GM21515 (cell line): ENCODE measurements around the gene PRKN.

Experiments
- ATAC-seq: cut with Tn5 transposase; IDR thresholded peaks from one replicate; pipeline ENCODE4 v1.9.1; 2021; ENCODE audit not compliant: unreplicated experiment

PRKN gene

DNA sequence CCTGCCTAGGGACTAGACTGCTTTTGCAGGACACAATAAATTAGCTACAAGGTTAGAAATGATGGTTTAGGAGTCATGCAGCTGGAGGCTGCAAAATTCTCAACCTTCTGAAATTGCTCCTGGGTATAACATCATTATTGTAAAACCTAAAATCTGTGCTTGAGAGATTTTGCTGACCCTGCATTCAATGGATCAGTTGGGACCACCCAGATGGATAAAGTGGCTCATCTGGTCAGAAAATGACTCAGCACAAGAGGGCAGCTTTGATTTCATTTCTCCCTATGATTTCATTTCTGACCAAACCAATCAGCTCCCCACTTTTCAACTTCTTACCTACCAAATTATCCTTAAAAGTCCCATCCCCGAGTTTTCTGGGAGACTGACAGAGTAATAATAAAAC, 1086.4 kb downstream of the PRKN start:
- no peak for ATAC-seq

DNA sequence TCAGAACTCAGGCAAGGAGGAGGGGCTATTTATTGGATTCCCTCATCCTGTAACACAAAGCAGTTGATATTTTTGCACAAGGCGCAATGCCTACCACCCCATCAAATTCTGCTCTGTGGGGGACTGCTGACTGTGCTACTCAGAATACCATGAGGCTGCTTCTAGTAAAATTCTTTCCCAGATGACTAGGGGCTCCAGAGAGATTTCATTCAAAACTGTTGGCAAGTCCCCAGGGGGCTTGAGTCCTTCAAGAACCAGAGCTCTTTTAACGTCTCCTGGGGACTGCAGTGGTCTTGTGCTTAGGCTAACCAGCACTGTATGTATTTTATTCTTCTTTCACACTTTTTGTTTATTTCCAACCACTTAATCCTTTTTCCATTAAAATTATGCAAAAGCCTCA, 1087.8 kb downstream of the PRKN start:
- no peak for ATAC-seq

DNA sequence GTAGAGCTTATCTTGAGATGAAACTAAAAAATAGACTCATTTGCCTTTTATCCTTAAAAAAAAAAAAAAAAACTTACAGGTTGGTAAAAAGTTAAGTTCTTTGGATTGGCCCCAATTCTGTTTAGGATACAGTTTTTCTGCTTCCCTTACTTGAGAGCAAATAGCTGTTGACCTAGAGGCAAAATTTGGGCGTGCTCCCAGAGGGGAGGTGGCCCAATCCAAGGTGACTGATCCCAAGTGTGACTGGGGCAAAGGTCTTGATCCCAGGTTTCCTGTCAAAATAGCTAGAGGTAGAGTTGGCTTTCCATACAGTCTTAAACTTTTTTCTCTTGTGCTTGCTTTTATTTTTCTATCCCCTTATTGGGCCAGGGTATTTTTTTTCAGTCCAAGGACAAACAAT, 1089.9 kb downstream of the PRKN start:
- no peak for ATAC-seq

DNA sequence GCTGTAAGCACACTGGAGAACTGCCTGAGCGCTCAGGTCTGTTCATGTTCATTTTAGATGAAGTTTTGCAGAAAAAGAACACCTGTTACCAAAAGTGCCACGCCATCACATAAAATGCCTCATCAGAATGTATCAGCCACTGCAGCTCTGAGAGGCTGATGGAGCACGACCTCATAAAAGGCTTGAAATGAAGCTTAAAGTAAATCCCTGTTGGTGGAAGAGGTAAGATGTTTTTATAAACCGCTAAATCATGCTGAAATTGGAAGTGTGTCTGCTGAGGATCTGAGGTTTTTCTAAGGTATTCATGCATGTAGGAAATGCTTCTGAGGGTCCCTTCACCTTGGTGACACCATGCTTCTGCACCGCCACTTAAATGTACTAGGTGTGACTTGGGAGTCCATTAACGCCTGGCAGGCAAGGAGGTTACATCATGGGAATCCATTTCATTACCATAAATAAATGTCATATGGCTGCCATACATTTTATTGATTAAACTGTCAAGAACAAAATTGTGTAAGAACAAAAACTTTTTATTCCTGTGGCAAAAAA, 1090.6 kb downstream of the PRKN start:
- no peak for ATAC-seq

DNA sequence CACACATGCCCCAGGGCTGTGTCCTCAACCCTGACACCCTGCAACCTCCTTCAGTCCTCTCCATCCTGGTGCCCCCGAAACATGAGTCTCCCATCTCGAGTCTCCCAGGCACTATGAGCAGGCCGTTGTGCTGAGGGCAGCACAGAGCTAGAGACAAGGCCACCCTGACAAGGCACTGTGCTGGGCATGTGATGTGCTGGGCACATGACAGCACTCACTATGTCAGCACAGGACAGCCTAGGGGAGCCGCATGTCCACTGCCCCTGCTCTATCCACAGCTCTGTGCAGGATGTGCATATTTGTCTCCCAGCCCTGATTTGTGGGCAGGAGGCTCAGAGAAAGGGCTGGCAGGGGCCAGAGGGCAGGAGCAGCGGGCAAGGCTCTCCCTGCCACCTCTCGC, 1091.6 kb downstream of the PRKN start:
- ATAC-seq = no peak

DNA sequence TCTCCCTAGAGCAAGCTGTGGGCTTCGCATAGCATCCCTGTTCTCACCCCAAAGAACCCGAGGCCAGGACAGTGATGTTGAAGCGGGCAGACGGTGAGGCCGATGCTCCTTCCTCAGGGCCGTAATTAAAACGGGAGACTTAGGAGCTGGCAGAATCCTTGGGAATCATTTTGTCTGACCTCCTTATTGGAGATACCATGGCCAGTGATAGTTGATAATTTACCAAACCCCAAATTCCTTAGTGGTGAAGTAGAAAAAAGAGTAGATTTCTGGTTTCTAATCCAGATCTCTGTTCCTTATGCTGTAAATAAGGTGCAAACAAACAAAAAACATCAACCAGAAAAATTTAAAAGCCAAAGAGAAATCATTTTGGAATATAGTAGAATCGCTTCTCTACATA, 1092.7 kb downstream of the PRKN start:
- no peak for ATAC-seq

DNA sequence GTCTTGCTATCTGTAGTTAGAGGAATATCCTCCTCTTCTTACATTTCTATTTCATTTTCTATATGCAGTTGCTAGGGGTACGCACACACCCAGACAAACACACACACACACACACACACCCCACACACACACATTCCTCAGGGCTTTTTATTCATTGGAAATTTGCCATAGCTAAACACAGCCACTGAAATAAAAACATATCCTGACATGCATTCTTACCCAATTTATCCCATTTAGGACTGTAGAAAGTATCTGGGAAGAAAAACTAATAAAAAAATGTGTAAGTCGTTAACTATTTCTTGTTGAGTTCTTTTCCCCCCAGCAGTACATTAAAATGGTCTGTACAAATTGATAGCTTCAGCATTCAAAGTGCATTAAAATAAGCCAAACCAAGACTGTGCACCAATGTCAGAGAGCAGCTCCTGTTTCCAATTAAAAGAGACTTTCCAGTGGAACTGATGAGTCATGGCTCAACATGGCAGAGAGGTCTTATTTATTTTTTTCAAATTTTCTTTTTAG, 1095.8 kb downstream of the PRKN start:
- ATAC-seq = no peak

DNA sequence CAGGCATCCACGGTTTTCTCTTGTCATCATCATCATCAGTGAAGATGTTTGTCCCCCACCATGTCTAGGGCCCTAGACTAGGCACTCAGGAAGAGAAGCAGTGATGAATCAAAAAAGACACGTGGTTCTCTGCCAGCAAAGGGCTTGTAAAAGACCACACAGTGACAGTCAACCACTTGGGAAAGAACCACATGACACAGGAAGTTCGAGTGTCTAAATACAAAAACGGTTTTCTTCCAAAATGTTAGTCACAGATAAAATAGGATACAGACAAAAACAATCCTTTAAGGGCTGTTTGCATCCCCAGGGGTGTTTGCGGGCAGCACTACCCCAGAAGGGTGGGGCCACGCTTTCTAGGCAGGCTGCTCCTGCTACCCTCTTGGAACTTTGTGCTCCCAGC, 1096.9 kb downstream of the PRKN start:
- ATAC-seq = no peak

DNA sequence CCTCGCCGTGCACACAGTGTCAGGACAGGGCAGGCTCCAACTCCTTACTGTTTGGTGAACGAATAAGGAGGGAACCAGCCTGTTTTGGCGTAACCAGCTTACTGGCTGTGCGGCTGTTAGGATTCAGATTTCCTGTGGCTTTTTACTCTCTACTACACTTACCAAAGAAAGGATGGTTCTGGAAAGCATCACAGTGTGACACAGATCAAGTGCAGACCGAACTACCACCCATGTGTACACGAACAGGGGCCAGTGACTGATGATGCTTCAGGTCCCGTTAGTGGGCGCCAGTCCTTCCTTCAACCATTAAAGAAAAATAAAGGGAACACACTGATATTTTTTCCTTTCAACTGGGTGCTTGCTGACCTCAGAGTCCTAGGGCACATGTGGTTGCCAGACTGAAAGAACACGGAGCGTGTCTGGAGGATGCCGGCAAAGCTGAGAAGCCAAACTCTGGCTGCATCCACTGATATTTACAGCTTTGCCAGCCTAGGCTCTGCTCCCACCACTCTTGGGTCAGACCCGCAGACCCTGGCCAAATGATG, 1101.4 kb downstream of the PRKN start:
- no peak for ATAC-seq

DNA sequence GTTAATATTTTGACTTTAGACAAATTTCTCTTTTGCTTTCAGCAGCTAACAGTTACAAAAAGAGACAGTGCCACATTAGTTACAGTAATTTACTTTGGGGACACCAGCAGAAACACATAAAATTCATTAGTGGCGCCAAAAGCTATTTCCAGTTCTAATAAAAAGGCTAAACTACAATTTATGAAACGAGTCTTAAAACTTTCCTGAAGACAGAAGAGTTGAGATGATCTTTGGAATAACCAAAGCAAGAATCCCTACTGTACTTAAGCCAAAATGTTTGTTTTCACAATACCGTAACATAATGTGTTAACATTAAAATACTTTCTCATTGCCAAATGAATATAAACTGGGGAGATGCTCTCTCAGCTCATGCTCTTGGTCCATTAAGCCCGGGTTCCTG, 1103.5 kb downstream of the PRKN start:
- no peak for ATAC-seq

DNA sequence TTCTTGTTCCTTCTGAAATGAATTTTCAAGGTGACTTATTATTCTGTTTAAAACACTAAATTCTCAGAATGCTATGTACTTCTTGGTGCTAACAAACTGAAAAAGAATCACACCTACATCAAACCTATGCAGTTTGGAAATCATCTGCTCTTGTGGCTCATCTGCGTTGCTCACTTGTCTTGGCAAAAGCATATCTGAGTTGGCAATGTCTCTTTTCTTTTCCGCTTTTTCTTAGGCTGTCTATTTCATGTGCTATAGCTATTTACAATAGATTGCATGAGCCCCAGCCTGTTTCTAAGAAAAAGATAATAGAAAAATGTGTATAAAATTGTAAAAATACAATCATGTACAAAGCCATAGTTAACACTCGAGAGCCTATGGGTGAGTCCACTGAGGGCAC, 1104.8 kb downstream of the PRKN start:
- no peak for ATAC-seq

DNA sequence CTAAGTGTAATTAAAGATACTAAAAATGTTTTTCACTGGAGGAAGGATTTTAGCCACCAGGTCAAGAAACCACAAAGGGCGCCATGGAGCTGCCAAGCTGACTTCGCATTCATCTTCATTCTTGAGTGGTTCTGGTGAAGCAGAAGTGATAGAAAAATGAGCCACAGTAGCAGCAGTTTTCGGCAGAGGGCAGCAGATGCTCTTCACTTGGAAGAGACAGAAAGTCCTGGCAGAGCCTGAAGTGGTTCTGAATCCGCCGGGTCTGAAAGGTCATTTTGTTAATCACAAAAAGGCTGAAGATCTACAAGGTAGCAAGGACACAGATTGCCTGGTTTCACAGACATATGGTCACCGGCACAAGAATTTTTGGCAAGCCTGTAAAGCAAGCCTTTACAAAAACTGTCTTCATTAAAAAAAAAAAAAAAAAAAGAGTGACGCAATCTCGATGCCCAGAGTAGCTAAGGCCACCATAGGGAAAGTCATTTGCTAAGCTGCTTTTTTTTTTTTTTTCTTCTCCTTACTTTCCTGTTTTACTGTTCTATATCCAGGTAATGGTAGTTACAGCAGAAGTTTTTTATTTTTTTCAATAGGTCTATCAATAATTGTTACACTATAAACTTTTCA, 1108.6 kb downstream of the PRKN start:
- ATAC-seq = no peak

DNA sequence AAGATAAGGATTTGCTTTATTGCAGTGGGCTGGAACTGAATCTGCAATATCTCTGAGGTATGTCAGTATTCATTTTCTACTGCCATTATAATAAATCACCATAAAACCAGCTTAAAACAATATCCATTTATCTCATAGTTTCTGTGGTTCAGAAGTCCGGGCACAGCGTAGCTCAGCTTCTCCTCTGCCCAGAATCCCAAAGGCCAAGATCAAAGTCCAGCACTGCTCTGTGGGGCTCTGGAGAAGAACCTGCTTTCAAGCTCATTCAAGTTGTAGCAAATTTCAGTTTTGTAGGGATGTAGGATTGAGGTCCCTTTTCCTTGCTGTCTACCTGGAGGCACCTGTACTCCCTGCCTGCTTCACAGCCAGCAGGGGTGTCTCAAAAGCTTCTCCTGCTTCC, 1113.9 kb downstream of the PRKN start:
- no peak for ATAC-seq

DNA sequence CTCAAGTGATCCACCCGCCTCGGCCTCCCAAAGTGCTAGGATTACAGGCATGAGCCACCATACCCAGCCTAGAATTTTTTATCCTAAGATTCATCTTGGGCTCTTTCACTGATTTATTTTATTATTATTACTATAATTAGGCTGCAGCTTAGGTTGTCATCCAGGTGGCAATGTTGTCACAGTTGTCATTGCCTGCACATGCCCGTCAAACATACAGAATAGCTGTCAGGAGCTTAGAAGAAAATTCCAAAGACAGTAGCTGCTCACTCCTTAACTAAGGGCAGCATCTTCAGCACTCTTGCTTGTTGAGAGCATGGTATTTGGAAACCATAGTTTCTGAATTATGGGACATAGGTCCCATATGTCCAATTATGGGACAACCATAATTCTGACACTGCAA, 1118.8 kb downstream of the PRKN start:
- ATAC-seq = no peak

DNA sequence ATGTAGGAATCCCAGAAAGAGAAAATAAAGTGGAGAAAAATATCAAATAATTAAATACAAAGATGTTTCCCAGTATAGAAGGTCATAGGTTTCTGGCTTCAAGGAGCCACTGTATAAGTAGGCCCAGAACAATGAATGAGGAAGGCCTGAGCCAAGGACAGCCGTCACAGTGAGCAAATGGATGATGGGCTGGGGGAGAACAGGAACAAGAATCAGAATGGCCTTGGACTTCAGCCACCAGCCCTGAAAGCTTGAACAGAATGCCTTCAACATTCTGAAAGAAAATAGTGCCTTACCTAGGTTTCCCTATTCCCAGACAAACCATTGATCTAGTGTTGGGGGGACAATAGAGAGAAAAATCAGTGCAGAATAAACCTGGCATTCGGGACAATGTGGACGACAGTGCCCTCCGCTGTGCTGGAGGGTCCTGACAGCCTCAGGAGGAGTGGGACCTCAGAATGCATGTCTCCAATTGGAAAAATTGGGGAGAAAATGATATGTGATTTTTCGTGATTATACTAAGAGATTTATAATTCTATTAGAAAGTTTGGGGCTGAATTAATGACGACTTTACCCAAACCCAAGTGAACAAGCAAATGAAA, 1119.8 kb downstream of the PRKN start:
- no peak for ATAC-seq

DNA sequence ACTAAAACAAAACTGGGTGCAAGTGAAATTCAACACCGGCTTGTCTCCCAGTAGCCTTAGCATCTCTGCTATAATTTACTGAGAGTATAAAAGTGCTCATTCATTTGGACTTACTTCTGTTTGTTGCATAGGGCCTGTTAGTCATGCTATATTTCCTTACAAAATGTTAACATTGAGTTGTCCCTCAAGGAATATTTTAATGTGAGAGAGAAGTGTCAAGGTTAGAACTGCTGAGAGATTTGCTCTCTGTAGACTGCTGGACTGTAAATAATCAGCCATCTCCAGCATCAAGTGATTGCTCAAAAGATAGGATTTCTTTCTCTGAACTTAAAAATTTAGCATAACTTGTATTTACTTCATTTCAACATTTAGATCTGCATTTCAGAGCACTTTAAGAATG, 1125.2 kb downstream of the PRKN start:
- no peak for ATAC-seq

DNA sequence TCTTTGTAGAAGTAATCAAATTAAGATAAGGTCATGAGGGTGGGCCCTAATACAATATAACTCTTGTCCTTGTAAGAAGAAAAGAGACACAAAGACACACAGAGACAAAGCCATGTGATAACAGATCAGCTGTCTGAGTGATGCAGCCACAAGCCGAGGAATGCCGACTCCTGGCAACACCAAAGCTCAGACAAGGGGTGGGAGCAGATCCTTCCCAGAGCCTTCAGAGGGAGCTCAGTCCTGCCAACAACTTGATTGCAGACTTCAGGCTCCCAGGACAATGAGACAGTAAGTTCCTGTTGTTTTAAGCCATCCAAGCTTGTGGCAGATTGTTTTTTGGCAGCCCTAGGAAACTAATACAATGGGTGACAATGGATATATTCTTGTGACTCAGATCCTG, 1128.7 kb downstream of the PRKN start:
- no peak for ATAC-seq

DNA sequence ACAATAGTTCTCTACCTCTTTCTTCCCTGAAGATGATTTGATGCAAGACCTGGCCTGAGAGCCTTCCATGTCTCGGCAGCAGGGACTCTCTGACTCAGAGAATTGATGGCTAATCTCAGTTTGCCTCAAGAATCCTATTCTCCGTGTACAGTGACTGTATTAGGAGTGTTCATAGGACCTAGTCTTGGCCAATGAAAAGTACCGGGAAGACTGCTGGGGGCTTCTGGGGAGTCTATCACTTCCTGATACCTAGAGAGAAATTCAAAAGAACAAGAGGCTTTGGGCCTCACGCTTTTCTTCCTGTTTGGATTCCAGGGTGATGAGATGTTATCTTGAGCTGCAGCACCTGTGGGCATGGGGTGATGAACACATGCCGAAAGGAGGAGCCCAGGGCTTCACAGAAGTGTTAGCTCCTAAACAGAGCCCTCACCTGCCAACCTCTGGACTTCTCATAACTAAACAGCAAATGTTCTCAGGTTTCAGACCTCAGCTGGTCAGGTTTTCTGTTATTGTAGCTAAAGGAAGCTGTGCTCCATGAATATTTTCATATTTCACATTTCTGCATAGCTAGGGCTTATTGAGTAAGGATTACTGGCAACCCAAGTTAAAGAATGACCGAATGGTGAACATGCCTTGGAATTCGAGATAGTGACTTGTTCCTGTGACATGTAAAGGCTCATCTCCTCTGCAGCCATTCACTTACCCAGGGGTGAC, 1130.6 kb downstream of the PRKN start:
- ATAC-seq = no peak

DNA sequence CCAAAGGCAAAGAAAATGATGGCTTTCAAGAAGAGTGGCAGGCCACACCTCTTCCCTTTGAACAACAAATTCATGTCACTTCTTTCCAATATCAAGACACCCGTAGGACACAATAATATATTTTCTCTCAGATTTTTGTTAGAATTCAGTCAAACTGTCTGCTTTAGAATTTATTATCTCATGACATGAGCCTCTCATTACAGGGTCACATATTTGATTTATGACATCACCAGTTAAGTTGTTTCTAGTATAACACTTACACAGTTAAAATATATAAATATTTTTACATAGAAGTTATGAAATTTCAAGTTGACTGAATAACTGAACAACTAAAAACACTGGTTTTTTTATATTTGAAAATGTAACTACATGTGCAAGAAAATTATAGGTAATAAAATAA, 1133.2 kb downstream of the PRKN start:
- ATAC-seq = no peak

DNA sequence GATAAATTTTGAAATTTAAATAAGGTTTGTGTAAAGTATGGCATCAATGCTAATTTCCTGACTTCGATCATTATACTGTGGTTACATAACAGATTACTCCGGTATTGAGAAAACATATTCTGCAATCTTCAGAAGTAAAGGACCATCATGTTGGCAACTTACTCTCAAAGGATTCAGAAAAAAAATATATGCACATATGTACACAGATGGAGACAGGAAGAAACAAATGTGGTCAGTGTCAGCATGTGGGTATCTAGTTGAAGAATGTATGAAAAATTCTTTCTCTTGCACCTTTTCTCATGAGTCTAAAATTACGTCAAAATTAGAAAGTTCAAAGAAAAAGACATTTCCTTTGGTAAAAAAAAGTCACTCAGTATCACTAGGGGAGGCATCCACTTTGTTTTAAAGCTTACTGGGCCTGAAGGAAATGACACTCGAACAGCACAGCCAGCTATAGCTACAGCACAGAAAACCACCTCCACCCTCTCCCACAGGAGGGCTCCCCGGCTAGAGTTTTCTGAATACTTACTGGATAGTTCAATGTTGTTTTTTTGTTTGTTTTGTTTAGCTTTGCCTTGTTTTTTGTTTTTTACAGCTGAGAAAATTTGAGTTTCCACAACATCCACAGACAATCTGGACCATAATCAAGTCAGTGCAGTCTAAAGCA, 1136.5 kb downstream of the PRKN start:
- no peak for ATAC-seq

DNA sequence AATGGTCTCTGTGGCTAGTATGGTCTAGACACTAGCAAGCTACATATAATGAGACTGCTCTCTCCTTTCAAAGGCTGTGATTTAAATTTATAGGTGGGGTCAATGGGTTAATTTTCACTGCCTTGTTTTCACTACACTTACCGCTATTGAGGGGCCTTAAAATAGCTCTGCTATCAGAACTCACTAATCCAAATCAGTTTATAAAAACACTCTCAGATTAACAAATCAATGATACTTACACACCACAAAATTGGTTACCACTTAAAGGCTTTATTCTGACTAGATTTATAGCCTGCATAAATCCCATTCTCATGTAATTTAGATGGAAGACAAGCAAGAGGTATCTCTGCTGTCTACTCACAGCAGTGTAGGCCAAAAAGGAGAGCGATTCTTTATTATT, 1140.7 kb downstream of the PRKN start:
- no peak for ATAC-seq
